T-helper 1 cell treated with Interleukin-12 subunit alpha and Interleukin-12 subunit beta and Interleukin-4 antibody, amounts not matched to agents 30 μg/mL and 1 μg/mL, for 36 hours (primary cell): ENCODE data around the gene HDAC5.

Experiments
- H3K27ac Mint-ChIP-seq: one replicate; pipeline ENCODE4 v1.8.0; 2021; ENCODE audit warnings: mild to moderate bottlenecking, mixed read lengths
- H3K27me3 Mint-ChIP-seq: one replicate; pipeline ENCODE4 v1.8.0; 2021; ENCODE audit warnings: low read depth, mixed read lengths
- H3K36me3 Mint-ChIP-seq: one replicate; pipeline ENCODE4 v1.8.0; 2021; ENCODE audit warnings: low read depth, mixed read lengths
- H3K4me1 Mint-ChIP-seq: one replicate; pipeline ENCODE4 v1.8.0; 2021; ENCODE audit warnings: low read depth, mixed read lengths
- H3K4me3 Mint-ChIP-seq: one replicate; pipeline ENCODE4 v1.8.0; 2021; ENCODE audit warnings: mild to moderate bottlenecking, moderate library complexity, mixed read lengths
- H3K9me3 Mint-ChIP-seq: one replicate; pipeline ENCODE4 v1.8.0; 2021; ENCODE audit warnings: mixed read lengths

HDAC5 gene

GRCh38 chr17:44092051-44092450 lies 31.4 kb downstream of the HDAC5 start:
- Mint-ChIP-seq H3K36me3 (peaks cover 3% of the 10 kb centered on the region), H3K4me3 (no peak overlapping the region), H3K27me3 (no peaks in the 10 kb centered on the region), H3K4me1 (peaks cover 6% of the 10 kb centered on the region), H3K27ac (no peak overlapping the region), H3K9me3 (no peaks in the 10 kb centered on the region)

- H3K27ac Mint-ChIP-seq = no peak overlapping the region
- H3K4me1 Mint-ChIP-seq = peaks cover 9% of the 10 kb centered on the region
- H3K27me3 Mint-ChIP-seq = no peaks in the 10 kb centered on the region
- no peaks in the 10 kb centered on the region for H3K9me3 Mint-ChIP-seq
- H3K4me3 Mint-ChIP-seq = no peak overlapping the region
- peaks cover 3% of the 10 kb centered on the region for H3K36me3 Mint-ChIP-seq
These were observed 32.0 kb downstream of the HDAC5 start for GRCh38 chr17:44091200-44091997.

GRCh38 chr17:44088254-44088653 lies 35.2 kb downstream of the HDAC5 start:
- no peaks in the 10 kb centered on the region for H3K9me3 Mint-ChIP-seq
- peaks cover 2% of the 10 kb centered on the region for H3K4me1 Mint-ChIP-seq
- no peak overlapping the region for H3K4me3 Mint-ChIP-seq
- no peaks in the 10 kb centered on the region for H3K27me3 Mint-ChIP-seq
- H3K36me3 Mint-ChIP-seq = peaks cover 3% of the 10 kb centered on the region
- no peak overlapping the region for H3K27ac Mint-ChIP-seq

- no peaks in the 10 kb centered on the region for H3K9me3 Mint-ChIP-seq
- no peak overlapping the region for H3K4me3 Mint-ChIP-seq
- peaks cover 2% of the 10 kb centered on the region for H3K4me1 Mint-ChIP-seq
- no peaks in the 10 kb centered on the region for H3K27me3 Mint-ChIP-seq
- H3K27ac Mint-ChIP-seq = no peak overlapping the region
- H3K36me3 Mint-ChIP-seq = peaks cover 5% of the 10 kb centered on the region
These were observed 36.1 kb downstream of the HDAC5 start for GRCh38 chr17:44087319-44087718.

GRCh38 chr17:44086364-44087311 lies 36.8 kb downstream of the HDAC5 start:
- Mint-ChIP-seq H3K27me3 (no peaks in the 10 kb centered on the region), H3K9me3 (no peaks in the 10 kb centered on the region), H3K36me3 (peaks cover 7% of the 10 kb centered on the region), H3K4me1 (peaks cover 2% of the 10 kb centered on the region), H3K4me3 (no peak overlapping the region), H3K27ac (no peak overlapping the region)

GRCh38 chr17:44085908-44086307 lies 37.5 kb downstream of the HDAC5 start:
- H3K27ac Mint-ChIP-seq = no peak overlapping the region

GRCh38 chr17:44084921-44085320 lies 38.5 kb downstream of the HDAC5 start:
- Mint-ChIP-seq H3K9me3 (no peaks in the 10 kb centered on the region), H3K4me3 (no peak overlapping the region), H3K27ac (no peak overlapping the region), H3K27me3 (no peaks in the 10 kb centered on the region), H3K36me3 (peaks cover 8% of the 10 kb centered on the region), H3K4me1 (peaks cover 2% of the 10 kb centered on the region)

More at GRCh38 chr17:44085908-44086307, 37.5 kb downstream of the HDAC5 start:
- Mint-ChIP-seq H3K4me3 (no peak overlapping the region), H3K36me3 (peaks cover 7% of the 10 kb centered on the region), H3K4me1 (peaks cover 2% of the 10 kb centered on the region), H3K27me3 (no peaks in the 10 kb centered on the region), H3K9me3 (no peaks in the 10 kb centered on the region)

GRCh38 chr17:44084131-44084538 lies 39.3 kb downstream of the HDAC5 start:
- Mint-ChIP-seq H3K4me3 (no peak overlapping the region), H3K36me3 (peaks cover 11% of the 10 kb centered on the region), H3K27me3 (no peaks in the 10 kb centered on the region), H3K27ac (no peak overlapping the region), H3K4me1 (peaks cover 2% of the 10 kb centered on the region), H3K9me3 (no peaks in the 10 kb centered on the region)

GRCh38 chr17:44083250-44083849 lies 40.1 kb downstream of the HDAC5 start:
- Mint-ChIP-seq H3K4me1 (peaks cover 2% of the 10 kb centered on the region), H3K27ac (no peak overlapping the region), H3K4me3 (no peak overlapping the region), H3K36me3 (peaks cover 12% of the 10 kb centered on the region), H3K9me3 (no peaks in the 10 kb centered on the region), H3K27me3 (no peaks in the 10 kb centered on the region)

- Mint-ChIP-seq H3K4me3 (no peak overlapping the region), H3K27ac (no peak overlapping the region), H3K4me1 (peaks cover 2% of the 10 kb centered on the region), H3K36me3 (peaks cover 12% of the 10 kb centered on the region), H3K27me3 (no peaks in the 10 kb centered on the region), H3K9me3 (no peaks in the 10 kb centered on the region)
These were observed 41.0 kb downstream of the HDAC5 start for GRCh38 chr17:44082256-44082927.

- Mint-ChIP-seq H3K36me3 (peaks cover 12% of the 10 kb centered on the region), H3K9me3 (no peaks in the 10 kb centered on the region), H3K27me3 (no peaks in the 10 kb centered on the region), H3K4me3 (no peak overlapping the region), H3K27ac (no peak overlapping the region), H3K4me1 (no peaks in the 10 kb centered on the region)
These were observed 41.8 kb downstream of the HDAC5 start for GRCh38 chr17:44081681-44082080.

GRCh38 chr17:44079877-44080821 lies 43.3 kb downstream of the HDAC5 start:
- H3K36me3 Mint-ChIP-seq = peaks cover 19% of the 10 kb centered on the region

GRCh38 chr17:44078412-44078811 lies 45.0 kb downstream of the HDAC5 start:
- no peak overlapping the region for H3K27ac Mint-ChIP-seq
- H3K9me3 Mint-ChIP-seq = no peaks in the 10 kb centered on the region
- H3K4me1 Mint-ChIP-seq = no peaks in the 10 kb centered on the region
- H3K4me3 Mint-ChIP-seq = no peak overlapping the region
- peaks cover 19% of the 10 kb centered on the region for H3K36me3 Mint-ChIP-seq
- H3K27me3 Mint-ChIP-seq = no peaks in the 10 kb centered on the region

More at GRCh38 chr17:44079877-44080821, 43.3 kb downstream of the HDAC5 start:
- Mint-ChIP-seq H3K27ac (no peak overlapping the region), H3K9me3 (no peaks in the 10 kb centered on the region), H3K4me3 (no peak overlapping the region), H3K27me3 (no peaks in the 10 kb centered on the region), H3K4me1 (no peaks in the 10 kb centered on the region)
